HL-60/S4 (cell line): Measurements from ENCODE around the gene PEBP1.

Experiments used
- in situ Hi-C: fragments of 300-500 bp; cut with MboI; formaldehyde crosslinking; loops from 2 replicates; pipeline ENCODE4 v1.14.3; 2022; ENCODE audit warnings: low sequenced_read_pairs

The PEBP1 gene

GRCh38 chr12:118135788-118136558 lies at the start of gene PEBP1:
PEBP1 (plus strand) TSS chr12:118136124; CDS start chr12:118136210, 86 bp downstream.
- in situ Hi-C loops, result no loop called here

GRCh38 chr12:118089782-118090181 lies 46.1 kb upstream of the PEBP1 start:
- in situ Hi-C loops, result no loop called here

- in situ Hi-C loops, result no loop called here
Measured at GRCh38 chr12:118094039-118094438, 41.9 kb upstream of the PEBP1 start.

- in situ Hi-C loops, result no loop called here
Measured at GRCh38 chr12:118098401-118098800, 37.5 kb upstream of the PEBP1 start.

- in situ Hi-C loops, result no loop called here
Measured at GRCh38 chr12:118098911-118099671, 36.8 kb upstream of the PEBP1 start.

- in situ Hi-C loops, result no loop called here
Measured at GRCh38 chr12:118101051-118101450, 34.9 kb upstream of the PEBP1 start.

GRCh38 chr12:118102070-118102469 lies 33.9 kb upstream of the PEBP1 start:
- in situ Hi-C loops, result no loop called here

- in situ Hi-C loops, result no loop called here
Measured at GRCh38 chr12:118102609-118103008, 33.3 kb upstream of the PEBP1 start.

GRCh38 chr12:118103201-118103600 lies 32.7 kb upstream of the PEBP1 start:
- in situ Hi-C loops, result no loop called here

- in situ Hi-C loops, result no loop called here
Measured at GRCh38 chr12:118103601-118104382, 32.1 kb upstream of the PEBP1 start, which contains the start of gene VSIG10. VSIG10 (minus strand) TSS chr12:118104011; CDS start chr12:118103671, 340 bp downstream.

- in situ Hi-C loops, result no loop called here
Measured at GRCh38 chr12:118107011-118107410, 28.9 kb upstream of the PEBP1 start.

GRCh38 chr12:118107694-118108093 lies 28.2 kb upstream of the PEBP1 start:
- in situ Hi-C loops, result no loop called here

- in situ Hi-C loops, result no loop called here
Measured at GRCh38 chr12:118109088-118109487, 26.8 kb upstream of the PEBP1 start.

GRCh38 chr12:118119449-118119879 lies 16.5 kb upstream of the PEBP1 start:
- in situ Hi-C loops, result no loop called here

GRCh38 chr12:118120579-118121363 lies 15.2 kb upstream of the PEBP1 start:
- in situ Hi-C loops, result no loop called here

- in situ Hi-C loops, result no loop called here
Measured at GRCh38 chr12:118122264-118122663, 13.7 kb upstream of the PEBP1 start.

- in situ Hi-C loops, result no loop called here
Measured at GRCh38 chr12:118124333-118124874, 11.5 kb upstream of the PEBP1 start.

GRCh38 chr12:118125743-118126118 lies 10.2 kb upstream of the PEBP1 start:
- in situ Hi-C loops, result no loop called here

GRCh38 chr12:118126119-118126757 lies 9.7 kb upstream of the PEBP1 start:
- in situ Hi-C loops, result no loop called here

- in situ Hi-C loops, result no loop called here
Measured at GRCh38 chr12:118127867-118128266, 8.1 kb upstream of the PEBP1 start.
